Measurements from ENCODE around the gene KRT77.

GRCh38 chr12:52703424-52703823 is at the start of gene KRT77:
- TF ChIP-seq OSR1 (CRISPR knock-in tag; IDR thresholded peaks at IDR 0.05) (no peak), TCF4 (CRISPR knock-in tag; IDR thresholded peaks at IDR 0.05; ENCODE audit: borderline replicate concordance) (no peak), ZFP30 (CRISPR knock-in tag; IDR thresholded peaks at IDR 0.05) (no peak), ARNTL (CRISPR knock-in tag; IDR thresholded peaks at IDR 0.05; ENCODE audit: borderline replicate concordance, low read depth) (no peak), ZNF8 (CRISPR knock-in tag; IDR thresholded peaks at IDR 0.05) (no peak), ZNF70 (CRISPR knock-in tag; IDR thresholded peaks at IDR 0.05) (no peak), ZFP3 (CRISPR knock-in tag; IDR thresholded peaks at IDR 0.05) (no peak), PATZ1 (CRISPR knock-in tag; IDR thresholded peaks at IDR 0.05; ENCODE audit: borderline replicate concordance) (no peak), CSDC2 (CRISPR knock-in tag; IDR thresholded peaks at IDR 0.05) (no peak)
- TF ChIP-seq, protein P1, sequence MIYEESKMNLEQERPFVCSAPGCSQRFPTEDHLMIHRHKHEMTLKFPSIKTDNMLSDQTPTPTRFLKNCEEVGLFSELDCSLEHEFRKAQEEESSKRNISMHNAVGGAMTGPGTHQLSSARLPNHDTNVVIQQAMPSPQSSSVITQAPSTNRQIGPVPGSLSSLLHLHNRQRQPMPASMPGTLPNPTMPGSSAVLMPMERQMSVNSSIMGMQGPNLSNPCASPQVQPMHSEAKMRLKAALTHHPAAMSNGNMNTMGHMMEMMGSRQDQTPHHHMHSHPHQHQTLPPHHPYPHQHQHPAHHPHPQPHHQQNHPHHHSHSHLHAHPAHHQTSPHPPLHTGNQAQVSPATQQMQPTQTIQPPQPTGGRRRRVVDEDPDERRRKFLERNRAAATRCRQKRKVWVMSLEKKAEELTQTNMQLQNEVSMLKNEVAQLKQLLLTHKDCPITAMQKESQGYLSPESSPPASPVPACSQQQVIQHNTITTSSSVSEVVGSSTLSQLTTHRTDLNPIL (CRISPR knock-in tag; IDR thresholded peaks at IDR 0.05; ENCODE audit: low read depth), result no peak

Data from SK-N-SH treated with all-trans-retinoic acid at 6 μM for 48 hours (cell line).